ENCODE results near the gene SH3GL3.

- no peak for TF ChIP-seq CEBPB (IDR thresholded peaks at IDR 0.05; ENCODE audit: low read depth, low read length)
- no peak for TF ChIP-seq CTCF (conservative IDR thresholded peaks at IDR 0.05; ENCODE audit: low read depth, low read length)
- TF ChIP-seq POLR2A (IDR thresholded peaks at IDR 0.05; ENCODE audit: low read depth, low read length): no peak
Observed at GRCh38 chr15:83504365-83504764, 57.2 kb downstream of the SH3GL3 start.
